GM20000 (cell line): ENCODE measurements around the gene ENPEP.
"Not testable (repeated sequence)": the region's sequence is repeated elsewhere in the genome, so short reads cannot be mapped to it uniquely, and the experiment has no call there.

ENCODE experiments used
- DNase-seq: peaks from one replicate; pipeline ENCODE4 v3.0.0; 2012; ENCODE audit warnings: low spot score
- CTCF ChIP-seq: IDR thresholded peaks from 2 replicates; pipeline ENCODE4 v1.5.1; 2012; ENCODE audit warnings: mild to moderate bottlenecking, control low read depth; ENCODE audit errors: extremely low read depth, missing control alignments

ENPEP gene

GRCh38 chr4:110544594-110544993 is 68.6 kb downstream of the ENPEP start:
- no peak for TF ChIP-seq CTCF
- DNase-seq: no peak

DNA sequence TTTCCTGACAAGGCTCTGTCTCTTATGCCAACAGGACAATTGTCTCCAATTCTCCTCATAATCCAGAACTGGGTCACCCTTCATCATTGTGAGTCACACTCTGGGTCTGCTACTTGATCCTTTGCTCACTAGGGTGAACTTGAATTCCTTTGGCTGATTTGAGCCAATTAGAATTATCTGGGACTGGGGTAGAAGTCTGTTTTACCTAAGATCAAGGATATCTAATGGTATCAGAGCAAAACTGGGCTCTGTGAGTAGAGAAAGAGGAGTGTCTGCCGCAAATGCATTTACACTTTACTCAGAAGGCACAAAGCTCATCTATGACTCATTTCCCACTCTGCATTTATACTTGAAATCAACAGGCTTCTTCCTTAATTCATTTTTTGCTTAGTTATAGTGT is 74.3 kb downstream of the ENPEP start:
- no peak for TF ChIP-seq CTCF
- no peak for DNase-seq

DNA sequence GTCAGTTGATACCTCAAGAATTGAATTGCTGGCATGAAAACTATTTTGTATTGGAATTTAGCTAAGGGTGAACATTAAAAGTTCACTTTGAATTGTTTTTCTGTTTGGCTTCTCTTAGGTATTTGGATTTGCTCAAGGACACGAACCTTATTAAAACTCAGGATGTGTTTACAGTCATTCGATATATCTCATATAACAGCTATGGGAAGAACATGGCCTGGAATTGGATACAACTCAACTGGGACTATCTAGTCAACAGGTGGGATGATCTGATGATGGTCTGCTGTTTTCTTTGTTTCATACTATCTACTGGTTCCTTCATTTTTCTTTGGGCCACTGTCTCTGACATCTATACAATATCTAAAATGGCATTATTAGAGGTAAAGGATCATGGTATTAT is 77.2 kb downstream of the ENPEP start:
- DNase-seq: no peak
- no peak for TF ChIP-seq CTCF

- no peak for TF ChIP-seq CTCF
- DNase-seq: no peak
Observed at GRCh38 chr4:110567214-110567613, 91.3 kb downstream of the ENPEP start.

DNA sequence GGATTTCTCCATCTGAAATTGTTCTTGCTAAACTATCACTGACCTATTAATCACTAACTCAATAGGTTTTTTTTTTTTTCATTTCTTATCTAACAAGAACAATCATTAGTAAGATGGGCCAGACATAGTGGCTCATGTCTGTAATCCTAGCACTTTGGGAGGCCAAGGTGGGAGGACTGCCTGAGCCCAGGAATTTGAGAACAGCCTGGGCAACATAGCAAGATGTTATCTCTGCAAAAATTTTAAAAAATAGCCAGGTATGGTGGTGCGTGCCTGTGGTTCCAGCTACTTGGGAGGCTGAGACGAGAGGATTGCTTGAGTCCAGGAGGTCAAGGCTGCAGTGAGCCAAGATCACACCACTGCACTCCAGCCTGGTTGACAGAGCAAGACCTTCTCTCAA is 100.7 kb downstream of the ENPEP start:
- DNase-seq: not testable (repeated sequence)

DNA sequence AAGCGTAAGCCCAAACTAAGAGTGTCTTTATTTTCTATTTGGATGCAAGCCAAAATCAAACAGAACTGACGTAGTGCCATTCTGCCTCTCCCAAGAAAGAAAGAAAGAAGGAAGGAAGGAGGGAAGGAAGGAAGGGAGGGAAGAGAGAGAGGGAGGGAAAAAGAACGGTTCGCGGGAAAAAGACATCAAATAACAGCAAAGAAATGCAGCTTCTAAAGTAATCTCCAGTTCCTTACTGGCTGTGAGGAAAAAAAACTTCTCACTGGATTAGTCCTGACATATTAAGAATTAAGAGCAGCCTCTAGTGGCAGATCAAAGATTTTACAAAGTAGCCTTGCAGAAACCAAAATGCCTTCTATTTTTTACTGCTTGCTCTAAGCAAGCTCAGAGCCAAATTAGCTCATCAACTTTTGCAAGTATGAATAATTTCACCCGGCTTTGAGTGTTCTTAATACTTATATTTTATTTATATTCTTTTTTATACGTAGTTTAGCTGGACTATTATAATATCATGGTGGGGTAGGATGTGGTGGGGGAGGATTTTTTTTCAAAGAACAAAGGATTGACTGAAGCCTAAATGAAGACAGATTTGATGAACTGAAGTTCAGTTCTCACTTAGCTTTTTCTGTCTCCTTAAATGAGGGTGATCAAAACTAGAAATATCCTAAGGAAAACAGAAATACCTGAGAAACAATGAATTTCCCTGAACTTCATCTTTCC is 110.3 kb downstream of the ENPEP start:
- no peak for TF ChIP-seq CTCF
- peak; percentile 41 for DNase-seq

GRCh38 chr4:110587666-110588285 is 111.8 kb downstream of the ENPEP start:
- no peak for DNase-seq
- no peak for TF ChIP-seq CTCF

GRCh38 chr4:110589297-110589696 is 113.3 kb downstream of the ENPEP start:
- no peak for TF ChIP-seq CTCF
- DNase-seq: no peak
